NCI-H524 treated with DMSO at 0.1 percent for 48 hours (cell line): ENCODE measurements around the gene CPA2.

Experiments used
- DNase-seq: peaks from one replicate; lab custom pipeline; 2025; lab: John Stamatoyannopoulos, UW

CPA2 gene

GRCh38 chr7:130256704-130257103 is 10.0 kb upstream of the CPA2 start:
- no peak for DNase-seq

- no peak for DNase-seq
Measured at GRCh38 chr7:130258494-130259078, 8.1 kb upstream of the CPA2 start.

- no peak for DNase-seq
Measured at GRCh38 chr7:130262448-130262847, 4.2 kb upstream of the CPA2 start.

- no peak for DNase-seq
Measured at GRCh38 chr7:130263130-130263529, 3.5 kb upstream of the CPA2 start.

GRCh38 chr7:130266961-130267321 is 278 bp downstream of the CPA2 start:
- DNase-seq = no peak

- no peak for DNase-seq
Measured at GRCh38 chr7:130268463-130269317, 2.0 kb downstream of the CPA2 start.

- no peak for DNase-seq
Measured at GRCh38 chr7:130269318-130269694, 2.6 kb downstream of the CPA2 start.

- no peak for DNase-seq
Measured at GRCh38 chr7:130270947-130271800, 4.5 kb downstream of the CPA2 start.

- DNase-seq = peak; percentile 70
Measured at GRCh38 chr7:130272381-130273080, 5.9 kb downstream of the CPA2 start.

- DNase-seq = peak; percentile 79
Measured at GRCh38 chr7:130273081-130273932, 6.6 kb downstream of the CPA2 start.

- peak; percentile 49 for DNase-seq
Measured at GRCh38 chr7:130273933-130274255, 7.2 kb downstream of the CPA2 start.

- DNase-seq = no peak
Measured at GRCh38 chr7:130274296-130274695, 7.6 kb downstream of the CPA2 start.

GRCh38 chr7:130274983-130275591 is 8.4 kb downstream of the CPA2 start:
- DNase-seq = no peak

- no peak for DNase-seq
Measured at GRCh38 chr7:130275826-130276297, 9.2 kb downstream of the CPA2 start.

- DNase-seq = no peak
Measured at GRCh38 chr7:130276796-130277762, 10.4 kb downstream of the CPA2 start.

- DNase-seq = peak; percentile 85
Measured at GRCh38 chr7:130277763-130278643, 11.3 kb downstream of the CPA2 start.

GRCh38 chr7:130278860-130279259 is 12.2 kb downstream of the CPA2 start:
- no peak for DNase-seq

GRCh38 chr7:130279286-130279685 is 12.6 kb downstream of the CPA2 start:
- DNase-seq = no peak

- DNase-seq = no peak
Measured at GRCh38 chr7:130279906-130280305, 13.2 kb downstream of the CPA2 start.
